ENCODE results near the gene CDK11B. TPM values are rescaled to one million over a fixed set of nuclear protein-coding genes. Genes with fewer than 3 reads are reported as not detected.

CDK11B gene
- total RNA-seq, 4 donors from 2014 or later, result 27.2 to 68.9 (median 33.0) TPM

DNA sequence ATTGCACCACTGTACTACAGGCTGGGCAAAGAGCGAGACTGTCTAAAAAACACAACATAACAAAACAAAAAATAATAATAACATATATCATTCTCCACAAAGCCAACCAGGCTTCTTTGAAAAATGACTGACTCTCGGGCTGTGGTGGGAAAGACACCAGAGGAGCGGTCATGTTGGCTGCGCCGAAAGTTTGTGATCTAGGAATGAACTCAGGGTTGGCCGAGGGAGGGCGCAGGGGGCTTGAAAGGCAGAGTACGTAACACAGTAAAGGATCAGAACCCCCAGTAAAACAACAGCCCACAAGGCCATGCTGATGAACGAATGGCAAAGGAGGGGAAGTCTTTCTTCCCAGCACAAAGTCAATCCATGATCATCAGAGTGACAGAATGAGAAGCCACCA is 29.0 kb upstream of the CDK11B start:
- TF ChIP-seq POLR2A (IDR thresholded peaks at IDR 0.05; ENCODE audit: low read depth), result no peak
- TF ChIP-seq POLR2AphosphoS5 (IDR thresholded peaks at IDR 0.05), result no peak
- no peak for TF ChIP-seq EP300 (IDR thresholded peaks at IDR 0.05)
- no peak for TF ChIP-seq CTCF (IDR thresholded peaks at IDR 0.05)
- 95% methylated on average over 9 of the region's 9 CpGs for WGBS

DNA sequence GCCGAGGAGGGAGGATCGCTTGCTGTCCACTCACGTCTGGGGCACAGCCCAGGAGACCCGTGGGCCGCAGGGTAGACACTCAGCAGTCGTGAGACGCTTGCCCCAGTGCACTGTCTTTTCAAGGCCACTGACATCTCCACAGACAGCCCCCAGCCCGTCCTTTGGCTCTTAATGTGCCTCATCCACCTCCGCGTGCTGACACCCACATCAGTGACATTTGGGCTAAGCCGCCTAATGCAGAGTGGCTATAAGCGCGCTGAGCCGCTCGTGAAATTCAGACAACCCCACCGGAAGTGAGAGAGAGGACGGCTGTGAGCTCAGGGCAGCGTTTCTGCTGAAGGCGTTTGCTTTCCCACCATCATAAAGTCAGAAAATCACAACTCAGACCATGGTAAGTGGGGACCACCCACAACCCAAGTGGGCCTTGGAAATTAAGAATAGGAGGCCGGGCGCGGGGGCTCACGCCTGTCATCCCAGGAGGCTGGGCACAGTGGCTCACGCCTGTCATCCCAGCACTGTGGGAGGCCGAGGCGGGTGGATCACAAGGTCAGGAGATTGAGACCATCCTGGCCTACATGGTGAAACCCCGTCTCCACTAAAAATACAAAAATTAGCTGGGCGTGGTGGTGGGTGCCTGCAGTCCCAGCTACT is 25.4 kb upstream of the CDK11B start:
- no peaks in the 10 kb centered on the region for H3K9me3 ChIP-seq
- intact Hi-C loops (cut with DNase I), result no loop called here
- H3K27me3 ChIP-seq, result no peaks in the 10 kb centered on the region
- no peak for DNase-seq (ENCODE audit: extremely low spot score)
- WGBS, result 88% methylated on average over 26 of the region's 28 CpGs
- TF ChIP-seq CTCF (IDR thresholded peaks at IDR 0.05), result no peak
- TF ChIP-seq POLR2A (IDR thresholded peaks at IDR 0.05; ENCODE audit: low read depth), result no peak
- no peak for TF ChIP-seq EP300 (IDR thresholded peaks at IDR 0.05)
- no peak for TF ChIP-seq POLR2AphosphoS5 (IDR thresholded peaks at IDR 0.05)
- H3K27ac ChIP-seq (replicated peaks in 1 of 4), result no peak overlapping the region
- H3K36me3 ChIP-seq, result peaks cover 0 to 13% (median 6%) of the 10 kb centered on the region in 4 donors
- no peak overlapping the region for H3K4me3 ChIP-seq
- H3K4me1 ChIP-seq, result peaks cover 2 to 62% (median 31%) of the 10 kb centered on the region in 4 donors

More for the DNA sequence above, 29.0 kb upstream of the CDK11B start:
- Histone ChIP-seq H3K4me3 (no peak overlapping the region), H3K4me1 (peaks cover 2 to 48% (median 35%) of the 10 kb centered on the region in 4 donors), H3K27me3 (no peaks in the 10 kb centered on the region), H3K9me3 (no peaks in the 10 kb centered on the region), H3K27ac (replicated peaks in 1 of 4) (no peak overlapping the region), H3K36me3 (peaks cover 0 to 12% (median 5%) of the 10 kb centered on the region in 4 donors)
- no peak for DNase-seq (ENCODE audit: extremely low spot score)
- intact Hi-C loops (cut with DNase I), result no loop called here

DNA sequence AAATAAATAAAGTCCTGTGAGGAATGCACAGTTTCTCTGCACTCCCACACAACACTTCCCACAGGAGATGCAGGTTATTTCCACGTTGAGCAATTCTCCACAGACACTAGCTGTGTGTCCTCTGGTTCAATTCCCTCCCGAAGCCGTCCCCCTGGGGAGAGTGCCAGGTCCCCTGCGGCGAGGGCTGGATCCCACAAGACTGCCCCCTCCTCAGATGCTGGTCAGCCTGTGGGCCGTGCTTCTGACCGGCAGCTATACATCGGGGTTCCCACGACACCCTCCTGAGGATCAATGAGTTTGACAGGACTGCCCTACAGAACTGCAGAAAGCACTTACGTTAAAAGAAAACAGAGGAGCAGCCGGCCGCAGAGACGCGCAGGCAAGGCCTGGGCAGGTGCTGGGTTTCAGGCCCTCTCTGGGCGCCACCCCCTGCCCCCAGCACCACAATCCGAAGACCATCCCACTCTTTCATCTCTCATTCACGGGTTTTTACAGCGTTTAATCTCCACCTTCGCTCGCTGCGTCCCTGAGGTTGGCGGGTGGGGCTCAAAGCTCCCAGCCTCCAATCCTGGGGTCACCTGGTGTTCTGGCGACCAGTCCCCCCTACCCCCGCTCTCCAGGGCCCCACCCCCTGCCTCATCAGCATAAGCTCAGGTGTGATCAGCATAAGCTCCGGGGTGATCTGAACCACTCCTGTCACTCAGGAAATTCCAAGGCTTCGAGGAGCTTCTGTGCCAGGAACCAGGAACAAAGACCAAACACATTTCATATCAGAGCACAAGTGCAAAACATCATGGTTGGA is 24.5 kb upstream of the CDK11B start:
- no peak overlapping the region for H3K4me3 ChIP-seq

DNA sequence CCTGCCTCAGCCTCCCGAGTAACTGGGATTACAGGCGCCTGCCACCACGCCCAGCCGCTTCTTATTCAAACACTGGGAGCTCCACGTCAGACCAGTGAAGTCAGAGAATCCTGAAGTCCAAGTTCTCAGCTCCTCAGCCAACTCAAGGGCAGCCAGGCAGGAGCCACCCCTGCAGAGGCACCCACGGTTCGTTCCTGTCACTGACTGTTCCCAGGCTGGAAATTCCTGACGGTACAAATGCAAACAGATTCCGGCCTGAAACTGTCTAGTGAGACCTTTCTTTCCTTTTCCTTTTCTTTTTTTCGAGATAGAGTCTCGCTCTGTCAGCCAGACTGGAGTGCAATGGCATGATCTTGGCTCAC is 22.1 kb upstream of the CDK11B start:
- TF ChIP-seq POLR2A (IDR thresholded peaks at IDR 0.05; ENCODE audit: low read depth), result no peak
- TF ChIP-seq EP300 (IDR thresholded peaks at IDR 0.05), result no peak
- TF ChIP-seq CTCF (IDR thresholded peaks at IDR 0.05), result no peak
- TF ChIP-seq POLR2AphosphoS5 (IDR thresholded peaks at IDR 0.05), result no peak
- Histone ChIP-seq H3K4me3 (no peak overlapping the region), H3K36me3 (peaks cover 0 to 13% (median 4%) of the 10 kb centered on the region in 4 donors), H3K9me3 (no peaks in the 10 kb centered on the region), H3K4me1 (peaks cover 11 to 60% (median 28%) of the 10 kb centered on the region in 4 donors), H3K27ac (replicated peaks in 1 of 4) (no peak overlapping the region), H3K27me3 (no peaks in the 10 kb centered on the region)
- 79% methylated on average over 11 of the region's 11 CpGs for WGBS
- intact Hi-C loops (cut with DNase I), result no loop called here
- no peak for DNase-seq (ENCODE audit: extremely low spot score)

More for the DNA sequence above, 24.5 kb upstream of the CDK11B start:
- Histone ChIP-seq H3K9me3 (no peaks in the 10 kb centered on the region), H3K4me1 (peaks cover 9 to 66% (median 39%) of the 10 kb centered on the region in 4 donors), H3K36me3 (peaks cover 0 to 13% (median 4%) of the 10 kb centered on the region in 4 donors), H3K27ac (replicated peaks in 1 of 4) (peak overlapping the region in 1 of 4 donors; percentile 7), H3K27me3 (no peaks in the 10 kb centered on the region)
- no peak for DNase-seq (ENCODE audit: extremely low spot score)
- intact Hi-C loops (cut with DNase I), result no loop called here
- WGBS, result 72% methylated on average over 26 of the region's 26 CpGs
- TF ChIP-seq POLR2A (IDR thresholded peaks at IDR 0.05; ENCODE audit: low read depth) (no peak), EP300 (IDR thresholded peaks at IDR 0.05) (no peak), POLR2AphosphoS5 (IDR thresholded peaks at IDR 0.05) (no peak), CTCF (IDR thresholded peaks at IDR 0.05) (no peak)

All from esophagus muscularis mucosa (tissue), 4 donors.